K562 (cell line): Measurements from ENCODE around the gene RTL10. TPM values are rescaled to one million over a fixed set of nuclear protein-coding genes. Genes with fewer than 3 reads are reported as not detected.
A peak's percentile ranks its signal among the peaks of the same experiment; 100 is the strongest.

Experiments
- CBX3 ChIP-seq, 2 experiments: IDR thresholded peaks; 1 replicate in 1 of 2; 2 replicates in 1 of 2; pipeline ENCODE4 v1.6.1; 2012; ENCODE audit warnings: inconsistent platforms in 2 of 2, low read length in 2 of 2, borderline replicate concordance in 1 of 2, control low read depth in 1 of 2
- FOS ChIP-seq: IDR thresholded peaks from 3 replicates; pipeline ENCODE4 v1.6.1; 2011; ENCODE audit not compliant: insufficient read length; ENCODE audit errors: extremely low read depth
- MAZ ChIP-seq, 2 experiments: fragments of 450-650 bp in 1 of 2; sonication (generic) in 1 of 2; formaldehyde crosslinking; IDR thresholded peaks in 1 of 2; conservative IDR thresholded peaks in 1 of 2; 2 replicates each; pipeline versions ENCODE4 v1.4.0 to v1.5.0; 2020; ENCODE audit warnings: mild to moderate bottlenecking in 1 of 2, missing genetic modification reagents in 1 of 2
- MTA2 ChIP-seq: fragments of 450-650 bp; IDR thresholded peaks from 2 replicates; pipeline ENCODE4 v1.6.1; 2016; ENCODE audit warnings: low read depth
- NBN ChIP-seq: fragments of 450-650 bp; IDR thresholded peaks from 2 replicates; pipeline ENCODE4 v1.6.1; 2016; ENCODE audit warnings: low read depth, mild to moderate bottlenecking
- POLR2G ChIP-seq: fragments of 200-400 bp; formaldehyde crosslinking; IDR thresholded peaks from 2 replicates; pipeline ENCODE4 v1.6.1; 2017; ENCODE audit warnings: low read depth, mild to moderate bottlenecking, antibody characterized with exemption, low read length, moderate library complexity
- ZNF239 ChIP-seq: fragments of 250-450 bp; sonication (Bioruptor Pico); IDR thresholded peaks from 2 replicates; pipeline ENCODE4 v1.4.0; 2020; ENCODE audit warnings: mild to moderate bottlenecking
- polyA plus RNA-seq, 8 experiments: library from polyadenylated mRNA; depleted of rRNA in 4 of 8; stranded (reverse) in 5 of 8; unstranded in 3 of 8; fragments of >200 nt; fragmentation: Nextera tagmentation in 2 of 8; fragmentation: Illumina TruSeq in 1 of 8; extraction: Ambion mirVana in 2 of 8; extraction: Trizol in 1 of 8; gene quantifications; 2 replicates each; pipeline versions ENCODE4 v1.2.1 to v1.2.3, GENCODE V29; 2011 to 2014; ENCODE audit warnings: inconsistent platforms in 1 of 8, missing spikeins in 1 of 8
- total RNA-seq, 7 experiments: library from RNA; depleted of rRNA in 6 of 7; stranded (reverse); fragments of >200 nt in 6 of 7; fragmentation: Illumina TruSeq in 2 of 7; extraction: Trizol in 2 of 7; gene quantifications; 2 replicates each; pipeline versions ENCODE4 v1.2.1 to v1.2.3, GENCODE V29; 2011 to 2021; ENCODE audit warnings: low replicate concordance in 1 of 7
- TF ChIP-seq, protein P1 (sequence below), 2 experiments: IDR thresholded peaks in 1 of 2; conservative IDR thresholded peaks in 1 of 2; 2 replicates each; pipeline ENCODE4 v1.6.1; 2016; ENCODE audit warnings: low read depth in 2 of 2, mild to moderate bottlenecking in 1 of 2, missing compliant biosample characterization in 1 of 2, missing genetic modification characterization in 1 of 2, moderate library complexity in 1 of 2
- TF ChIP-seq, protein P2 (sequence below), 2 experiments: fragments of 450-650 bp in 1 of 2; sonication (generic) in 1 of 2; formaldehyde crosslinking in 1 of 2; IDR thresholded peaks; 2 replicates each; pipeline versions ENCODE4 v1.7.1 to v1.9.0; 2016 to 2022; ENCODE audit warnings: inconsistent platforms in 1 of 2, mild to moderate bottlenecking in 1 of 2, missing genetic modification reagents in 1 of 2

Gene RTL10
- total and polyA plus RNA-seq, 9 of the 15 experiments (the other 6 are each of a cell fraction or from before 2014, with no cell fraction given): 19.8 to 75.5 (median 32.5) TPM

DNA sequence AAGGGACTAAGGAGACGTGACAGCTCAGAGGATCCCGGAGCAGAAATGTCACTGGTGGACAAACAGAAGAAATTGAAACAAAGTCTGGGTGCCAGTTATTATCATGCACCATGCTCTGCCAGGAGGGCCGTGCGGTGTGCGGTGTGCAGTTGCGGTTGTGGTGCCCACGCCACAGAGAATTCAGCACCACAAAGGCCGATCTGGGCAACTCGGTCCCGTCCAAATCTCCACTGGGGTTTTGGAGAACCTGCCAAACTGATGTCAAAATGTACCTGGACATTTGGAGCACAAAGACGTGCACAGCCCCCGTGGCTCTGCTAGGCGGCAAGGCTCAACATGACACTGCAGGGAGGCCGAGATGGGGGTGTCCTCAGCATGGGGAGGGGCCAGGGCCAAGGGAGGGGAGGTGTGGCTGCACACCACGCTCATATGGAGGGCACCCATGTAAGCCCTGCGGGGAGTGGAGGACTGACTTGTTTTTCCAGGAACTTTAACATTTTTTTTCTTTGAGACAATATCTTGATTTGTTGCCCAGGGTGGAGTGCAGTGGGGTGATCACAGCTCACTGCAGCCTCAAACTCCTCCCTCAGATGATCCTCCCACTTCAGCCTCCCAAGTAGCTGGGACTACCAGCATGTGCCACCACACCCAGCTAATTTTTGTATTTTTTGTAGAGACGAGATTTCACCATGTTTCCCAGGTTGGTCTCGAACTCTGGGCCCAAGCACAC lies 39.4 kb downstream of the RTL10 start (continued):
- TF ChIP-seq, protein P1, sequence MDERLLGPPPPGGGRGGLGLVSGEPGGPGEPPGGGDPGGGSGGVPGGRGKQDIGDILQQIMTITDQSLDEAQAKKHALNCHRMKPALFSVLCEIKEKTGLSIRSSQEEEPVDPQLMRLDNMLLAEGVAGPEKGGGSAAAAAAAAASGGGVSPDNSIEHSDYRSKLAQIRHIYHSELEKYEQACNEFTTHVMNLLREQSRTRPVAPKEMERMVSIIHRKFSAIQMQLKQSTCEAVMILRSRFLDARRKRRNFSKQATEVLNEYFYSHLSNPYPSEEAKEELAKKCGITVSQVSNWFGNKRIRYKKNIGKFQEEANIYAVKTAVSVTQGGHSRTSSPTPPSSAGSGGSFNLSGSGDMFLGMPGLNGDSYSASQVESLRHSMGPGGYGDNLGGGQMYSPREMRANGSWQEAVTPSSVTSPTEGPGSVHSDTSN (CRISPR knock-in tag; IDR thresholded peaks at IDR 0.05; ENCODE audit: low read depth): no peak
- TF ChIP-seq, protein P1 (tag; conservative IDR thresholded peaks at IDR 0.05; ENCODE audit: low read depth): peak; percentile 55; the same call in 1 of the 2 replicates
- TF ChIP-seq MAZ (CRISPR knock-in tag; conservative IDR thresholded peaks at IDR 0.05 in 1 of 2, IDR thresholded peaks at IDR 0.05 in 1 of 2) (peak; percentile 91 to 97), MTA2 (peak; percentile 48), POLR2G (0 out of 2 replicates have a peak, but pooled peaks have one; percentile 28), NBN (peak; percentile 96), FOS (peak; percentile 9), CBX3 (IDR thresholded peaks at IDR 0.05; ENCODE audit: borderline replicate concordance in 1 of 2, low read length in 2 of 2) (peak in 1 of 2 experiments; percentile 77; a peak in 1 of 3 replicates), ZNF239 (CRISPR knock-in tag) (no peak)
- TF ChIP-seq, protein P2, sequence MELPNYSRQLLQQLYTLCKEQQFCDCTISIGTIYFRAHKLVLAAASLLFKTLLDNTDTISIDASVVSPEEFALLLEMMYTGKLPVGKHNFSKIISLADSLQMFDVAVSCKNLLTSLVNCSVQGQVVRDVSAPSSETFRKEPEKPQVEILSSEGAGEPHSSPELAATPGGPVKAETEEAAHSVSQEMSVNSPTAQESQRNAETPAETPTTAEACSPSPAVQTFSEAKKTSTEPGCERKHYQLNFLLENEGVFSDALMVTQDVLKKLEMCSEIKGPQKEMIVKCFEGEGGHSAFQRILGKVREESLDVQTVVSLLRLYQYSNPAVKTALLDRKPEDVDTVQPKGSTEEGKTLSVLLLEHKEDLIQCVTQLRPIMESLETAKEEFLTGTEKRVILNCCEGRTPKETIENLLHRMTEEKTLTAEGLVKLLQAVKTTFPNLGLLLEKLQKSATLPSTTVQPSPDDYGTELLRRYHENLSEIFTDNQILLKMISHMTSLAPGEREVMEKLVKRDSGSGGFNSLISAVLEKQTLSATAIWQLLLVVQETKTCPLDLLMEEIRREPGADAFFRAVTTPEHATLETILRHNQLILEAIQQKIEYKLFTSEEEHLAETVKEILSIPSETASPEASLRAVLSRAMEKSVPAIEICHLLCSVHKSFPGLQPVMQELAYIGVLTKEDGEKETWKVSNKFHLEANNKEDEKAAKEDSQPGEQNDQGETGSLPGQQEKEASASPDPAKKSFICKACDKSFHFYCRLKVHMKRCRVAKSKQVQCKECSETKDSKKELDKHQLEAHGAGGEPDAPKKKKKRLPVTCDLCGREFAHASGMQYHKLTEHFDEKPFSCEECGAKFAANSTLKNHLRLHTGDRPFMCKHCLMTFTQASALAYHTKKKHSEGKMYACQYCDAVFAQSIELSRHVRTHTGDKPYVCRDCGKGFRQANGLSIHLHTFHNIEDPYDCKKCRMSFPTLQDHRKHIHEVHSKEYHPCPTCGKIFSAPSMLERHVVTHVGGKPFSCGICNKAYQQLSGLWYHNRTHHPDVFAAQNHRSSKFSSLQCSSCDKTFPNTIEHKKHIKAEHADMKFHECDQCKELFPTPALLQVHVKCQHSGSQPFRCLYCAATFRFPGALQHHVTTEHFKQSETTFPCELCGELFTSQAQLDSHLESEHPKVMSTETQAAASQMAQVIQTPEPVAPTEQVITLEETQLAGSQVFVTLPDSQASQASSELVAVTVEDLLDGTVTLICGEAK (IDR thresholded peaks at IDR 0.05): peak; percentile 52; the same call in 1 of the 2 replicates
- TF ChIP-seq, protein P2 (CRISPR knock-in tag; IDR thresholded peaks at IDR 0.05): no peak
